DMS53 (cell line): ENCODE results near the gene ERVH48-1.
"Not testable (repeated sequence)": the region's sequence is repeated elsewhere in the genome, so short reads cannot be mapped to it uniquely, and the experiment has no call there.

Source experiments
- DNase-seq: peaks from one replicate; lab custom pipeline; 2025; lab: John Stamatoyannopoulos, UW

Gene ERVH48-1

GRCh38 chr21:42939582-42940413 is 14.4 kb upstream of the ERVH48-1 start:
- DNase-seq: no peak

DNA sequence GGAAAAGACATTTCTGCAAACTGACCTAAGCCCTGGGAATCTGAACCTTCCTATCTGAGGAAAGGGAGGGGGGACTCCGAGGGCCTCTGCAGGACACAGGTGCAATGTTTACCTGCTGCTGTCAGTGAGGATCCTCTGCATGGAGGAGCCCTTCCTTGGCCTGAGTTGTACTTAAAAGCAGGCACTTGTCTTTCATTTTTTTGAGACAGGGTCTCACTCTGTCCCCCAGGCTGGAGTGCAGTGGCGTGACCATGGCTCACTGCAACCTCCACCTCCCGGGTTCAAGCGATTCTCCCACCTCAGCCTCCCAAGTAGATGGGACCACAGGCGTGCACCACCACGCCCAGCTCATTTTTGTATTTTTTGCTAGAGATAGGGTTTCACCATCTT is 13.2 kb upstream of the ERVH48-1 start:
- not testable (repeated sequence) for DNase-seq

DNA sequence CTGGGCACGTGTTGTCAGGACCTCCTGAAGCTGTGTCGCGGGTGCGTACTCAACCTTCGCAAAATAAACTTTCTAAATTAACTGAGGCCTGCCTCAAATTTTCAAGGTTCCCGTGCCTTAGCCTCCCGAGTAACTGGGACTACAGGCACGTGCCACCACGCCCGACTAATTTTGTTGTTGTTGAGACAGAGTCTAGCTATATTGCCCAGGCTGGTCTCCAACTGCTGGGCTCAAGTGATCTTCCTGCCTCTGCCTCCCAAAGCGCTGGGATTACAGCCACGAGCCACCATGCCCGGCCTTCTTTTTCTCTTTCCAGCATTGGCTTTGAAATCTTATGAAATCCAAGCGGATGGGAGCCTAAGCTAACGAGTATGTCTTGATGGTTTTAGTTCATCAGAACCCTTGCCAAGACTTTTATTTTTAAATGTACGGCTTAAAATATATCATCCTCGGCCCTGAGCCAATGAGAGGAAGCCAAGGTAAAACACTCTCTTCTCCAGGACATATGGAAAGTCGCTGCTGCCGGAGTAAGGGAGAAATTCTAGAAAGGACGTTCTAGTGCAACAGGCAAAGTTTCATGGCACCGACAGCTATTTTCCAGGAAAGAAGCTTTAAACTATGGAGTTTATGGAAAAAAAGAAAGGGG is 12.7 kb upstream of the ERVH48-1 start:
- DNase-seq: no peak

DNA sequence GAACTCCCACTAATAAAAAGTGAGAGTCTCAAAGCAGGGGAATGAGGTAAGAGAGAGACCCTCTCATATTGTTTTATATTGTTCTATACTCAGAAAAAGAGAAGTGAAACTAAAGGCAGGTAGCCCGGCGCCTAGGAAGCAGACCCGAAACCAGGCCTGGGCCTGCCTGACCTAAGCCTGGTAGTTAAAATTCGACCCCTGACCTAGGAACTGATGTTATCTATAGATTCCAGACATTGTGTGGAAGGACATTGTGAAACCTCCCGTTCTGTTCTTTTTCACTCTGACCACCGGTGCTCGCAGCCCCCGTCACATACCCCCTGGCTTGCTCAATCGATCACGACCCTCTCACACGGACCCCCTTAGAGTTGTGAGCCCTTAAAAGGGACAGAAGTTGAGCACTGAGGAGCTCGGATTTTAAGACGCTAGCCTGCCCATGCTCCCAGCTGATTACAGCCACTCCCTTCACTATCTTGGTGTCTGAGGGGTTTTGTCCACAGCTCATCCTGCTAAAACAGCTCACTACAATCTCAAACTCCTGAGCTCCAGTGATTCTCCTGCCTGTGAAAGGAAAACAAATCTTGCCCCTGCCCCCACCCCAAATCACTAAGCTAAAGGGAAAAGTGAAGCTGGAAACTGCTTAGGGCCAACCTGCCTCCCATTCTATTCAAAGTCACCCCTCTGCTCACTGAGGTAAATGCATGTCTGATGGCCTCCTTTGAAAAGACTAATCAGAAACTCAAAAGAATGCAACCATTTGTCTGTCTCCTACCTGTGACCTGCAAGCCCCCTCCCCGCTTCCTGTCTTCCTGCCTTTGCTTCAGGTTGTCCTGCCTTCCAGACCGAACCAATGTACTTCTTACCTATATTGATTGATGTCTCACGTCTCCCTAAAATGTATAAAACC is 11.9 kb upstream of the ERVH48-1 start:
- not testable (repeated sequence) for DNase-seq

DNA sequence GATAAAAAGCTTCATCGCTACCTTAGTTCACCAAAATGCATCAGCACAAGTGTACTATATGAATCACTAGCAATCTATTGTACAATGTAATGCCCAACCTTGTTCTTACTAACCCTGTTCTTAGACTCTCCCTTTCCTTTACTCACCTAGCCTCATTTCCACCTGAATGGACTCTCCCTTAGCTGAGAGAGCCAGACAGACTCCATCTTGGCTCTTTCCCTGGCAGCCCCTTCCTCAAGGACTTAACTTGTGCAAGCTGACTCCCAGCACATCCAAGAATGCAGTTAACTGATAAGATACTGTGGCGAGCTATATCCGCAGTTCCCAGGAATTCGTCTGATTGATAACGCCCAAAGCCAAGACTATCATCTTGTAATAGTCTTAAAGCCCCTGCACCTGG is 10.9 kb upstream of the ERVH48-1 start:
- not testable (repeated sequence) for DNase-seq

GRCh38 chr21:42933973-42934372 is 8.5 kb upstream of the ERVH48-1 start:
- DNase-seq: not testable (repeated sequence)

DNA sequence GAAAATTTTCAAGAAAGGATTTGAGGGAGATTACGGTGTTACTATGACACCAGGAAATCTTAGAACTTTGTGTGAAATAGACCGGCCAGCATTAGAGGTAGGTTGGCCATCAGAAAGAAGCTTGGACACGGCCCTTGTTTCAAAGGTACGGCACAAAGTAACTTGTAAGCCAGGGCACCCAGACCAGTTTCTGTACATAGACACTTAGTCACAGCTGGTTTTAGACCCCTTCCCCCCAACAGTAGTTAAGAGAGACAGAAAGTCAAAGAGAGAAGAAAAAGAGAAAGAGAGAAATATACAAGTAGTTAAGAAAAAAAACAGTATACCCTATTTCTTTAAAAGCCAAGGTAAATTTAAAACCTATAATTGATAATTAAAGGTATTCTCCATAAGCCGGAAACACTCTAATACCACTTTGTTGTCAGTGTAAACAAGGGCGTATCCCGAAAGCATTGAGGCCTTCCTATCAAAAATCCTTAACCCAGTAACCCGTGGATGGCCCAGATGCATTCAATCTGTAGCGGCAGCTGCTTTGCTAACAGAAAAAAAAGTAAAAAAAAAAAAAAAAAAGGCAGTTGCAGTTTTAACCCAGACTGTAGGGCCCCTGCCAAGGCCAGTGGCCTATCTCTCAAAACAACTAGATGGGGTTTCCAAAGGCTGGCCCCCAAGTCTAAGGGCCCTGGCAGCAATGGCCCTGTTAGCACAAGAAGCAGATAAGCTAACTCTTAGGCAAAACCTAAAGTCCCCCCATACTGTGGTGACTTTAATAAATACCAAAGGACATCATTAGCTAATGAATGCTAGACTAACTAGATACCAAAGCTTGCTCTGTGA is 7.9 kb upstream of the ERVH48-1 start:
- peak; percentile 69 for DNase-seq

- DNase-seq: not testable (repeated sequence)
Measured at GRCh38 chr21:42932378-42933136, 7.1 kb upstream of the ERVH48-1 start.

- no peak for DNase-seq
Measured at GRCh38 chr21:42931560-42932235, 6.3 kb upstream of the ERVH48-1 start.

DNA sequence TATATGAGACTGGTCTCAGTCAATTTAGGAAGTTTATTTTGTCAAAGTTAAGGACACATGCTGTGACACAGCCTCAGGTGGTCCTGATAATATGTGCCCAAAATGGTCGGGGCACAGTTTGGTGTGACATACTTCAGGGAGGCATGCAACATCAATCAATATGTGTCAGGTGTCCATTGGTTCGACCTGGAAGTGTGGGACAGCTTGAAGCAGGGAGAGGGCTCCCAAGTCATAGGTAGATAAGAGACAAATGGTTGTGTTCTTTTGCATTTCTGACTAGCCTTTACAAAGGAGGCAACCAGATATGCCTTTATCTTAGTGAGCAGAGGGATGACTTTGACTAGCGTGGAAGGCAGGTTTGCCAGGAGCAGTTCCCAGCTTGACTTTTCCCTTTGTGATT is 4.5 kb upstream of the ERVH48-1 start:
- DNase-seq: no peak

GRCh38 chr21:42927474-42928200 is 2.2 kb upstream of the ERVH48-1 start:
- DNase-seq: not testable (repeated sequence)

- no peak for DNase-seq
Measured at GRCh38 chr21:42924433-42924751, 1.0 kb downstream of the ERVH48-1 start.

DNA sequence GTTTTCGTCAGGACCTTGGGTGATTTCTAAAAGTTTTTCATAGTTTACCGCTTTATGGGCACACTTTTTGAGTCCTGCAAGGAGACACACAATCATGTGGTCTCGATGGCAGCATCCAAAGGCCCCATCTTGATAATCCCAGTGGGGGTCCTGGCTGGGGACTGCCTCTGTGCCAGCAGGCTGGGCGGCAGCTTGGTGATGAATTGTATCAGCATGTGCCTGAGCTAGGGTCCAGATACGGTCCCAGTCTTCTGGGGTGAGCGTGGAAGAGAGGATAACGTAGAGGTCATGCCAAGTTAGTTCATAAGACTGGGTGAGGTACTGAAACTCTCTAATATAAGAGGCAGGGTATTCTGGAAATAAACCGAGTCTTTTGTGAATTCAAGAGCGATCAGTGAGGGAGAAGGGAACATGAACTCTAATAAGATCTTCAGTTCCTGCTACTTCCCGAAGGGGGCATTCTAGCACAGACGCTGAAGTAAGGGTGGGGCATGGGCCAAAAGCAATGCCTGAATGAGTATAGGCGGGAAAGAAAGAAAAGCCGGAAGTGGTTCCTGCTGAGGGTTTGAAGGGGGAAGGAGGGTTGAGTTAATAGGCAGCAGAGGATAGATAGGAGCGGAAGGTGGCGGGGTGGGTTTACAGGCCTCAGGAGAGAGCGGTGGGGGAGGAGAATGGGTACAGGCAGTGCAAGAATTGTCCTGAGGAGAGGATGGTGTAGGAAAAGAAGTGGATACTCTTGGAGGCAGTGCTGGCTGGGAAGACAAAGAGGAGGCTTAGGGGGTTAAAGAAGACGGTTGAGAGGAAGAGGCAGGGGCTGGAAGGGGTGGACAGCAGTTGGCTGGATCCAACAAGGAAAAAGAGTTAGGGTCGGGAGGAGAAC is 1.6 kb downstream of the ERVH48-1 start:
- peak; percentile 94 for DNase-seq

GRCh38 chr21:42922918-42923317 is 2.5 kb downstream of the ERVH48-1 start:
- DNase-seq: no peak

DNA sequence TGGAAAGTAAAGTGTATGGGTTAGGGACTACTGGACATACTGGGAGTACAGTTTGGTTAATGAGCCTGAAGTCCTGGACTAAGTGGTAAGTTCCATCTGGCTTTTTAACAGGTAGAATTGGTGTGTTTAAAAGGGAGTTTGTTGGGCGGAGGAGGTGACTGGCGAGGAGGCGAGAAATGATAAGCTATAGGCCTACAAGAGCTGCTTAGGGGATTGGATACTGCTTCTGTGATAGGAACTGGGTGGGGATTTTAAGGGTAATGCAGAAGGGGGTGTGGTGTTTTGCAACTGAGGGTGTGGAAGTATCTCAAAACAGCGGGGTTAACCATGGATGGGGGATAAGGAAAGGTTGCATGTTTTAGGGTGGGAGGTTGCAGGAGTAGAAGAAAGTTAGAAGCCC is 3.5 kb downstream of the ERVH48-1 start:
- no peak for DNase-seq

DNA sequence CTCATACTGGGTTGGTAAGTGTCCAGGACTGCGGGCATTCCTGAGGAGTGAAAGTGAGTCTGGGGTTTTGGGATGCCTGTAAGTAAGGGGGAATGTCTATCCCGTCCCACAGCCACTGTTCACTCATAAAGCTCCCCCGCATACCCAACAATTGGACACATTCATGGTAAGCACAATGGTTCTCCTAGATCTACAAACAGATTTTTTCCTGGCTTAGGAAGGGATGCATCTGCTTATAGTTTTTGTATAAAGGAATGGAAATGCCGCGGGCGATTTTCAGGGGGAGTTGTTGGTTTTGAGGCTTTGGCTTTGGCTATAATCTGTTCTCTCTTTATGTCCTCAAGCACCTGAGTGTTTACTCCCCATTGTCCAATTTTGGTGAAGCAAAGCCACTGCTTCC is 7.1 kb downstream of the ERVH48-1 start:
- DNase-seq: no peak

DNA sequence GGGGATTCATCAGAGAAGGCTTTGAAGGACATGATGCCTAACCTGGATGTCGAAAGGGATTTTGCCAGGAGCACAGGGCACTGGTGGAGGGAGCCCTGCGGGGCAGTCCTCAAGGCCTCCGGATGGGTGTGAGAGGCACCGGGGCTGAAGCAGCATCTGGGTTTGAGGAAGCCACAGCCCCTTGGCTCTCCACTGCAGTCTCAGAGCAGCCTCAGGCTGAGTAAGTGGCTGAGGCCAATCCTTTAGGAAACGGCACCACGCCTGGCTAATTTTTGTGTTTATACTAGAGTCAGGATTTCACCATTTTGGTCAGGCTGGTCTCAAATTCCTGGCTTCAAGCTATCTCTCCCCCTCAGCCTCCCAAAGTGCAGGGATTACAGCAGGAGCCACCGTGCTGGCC is 12.0 kb downstream of the ERVH48-1 start:
- DNase-seq: no peak

- DNase-seq: not testable (repeated sequence)
Measured at GRCh38 chr21:42911920-42912319, 13.5 kb downstream of the ERVH48-1 start.

DNA sequence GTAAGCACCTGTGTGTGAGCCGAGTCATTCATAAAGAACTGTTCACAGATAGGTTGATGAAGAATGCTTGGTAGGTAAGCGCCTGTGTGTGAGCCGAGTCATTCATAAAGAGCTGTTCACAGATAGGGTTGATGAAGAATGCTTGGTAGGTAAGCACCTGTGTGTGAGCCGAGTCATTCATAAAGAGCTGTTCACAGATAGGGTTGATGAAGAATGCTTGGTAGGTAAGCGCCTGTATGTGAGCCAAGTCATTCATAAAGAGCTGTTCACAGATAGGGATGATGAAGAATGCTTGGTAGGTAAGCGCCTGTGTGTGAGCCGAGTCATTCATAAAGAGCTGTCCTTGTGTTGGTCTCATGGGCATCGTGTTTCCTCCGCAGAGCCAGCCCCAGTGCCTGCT is 16.9 kb downstream of the ERVH48-1 start:
- not testable (repeated sequence) for DNase-seq
